ENCODE results near the gene TOM1.

DNA sequence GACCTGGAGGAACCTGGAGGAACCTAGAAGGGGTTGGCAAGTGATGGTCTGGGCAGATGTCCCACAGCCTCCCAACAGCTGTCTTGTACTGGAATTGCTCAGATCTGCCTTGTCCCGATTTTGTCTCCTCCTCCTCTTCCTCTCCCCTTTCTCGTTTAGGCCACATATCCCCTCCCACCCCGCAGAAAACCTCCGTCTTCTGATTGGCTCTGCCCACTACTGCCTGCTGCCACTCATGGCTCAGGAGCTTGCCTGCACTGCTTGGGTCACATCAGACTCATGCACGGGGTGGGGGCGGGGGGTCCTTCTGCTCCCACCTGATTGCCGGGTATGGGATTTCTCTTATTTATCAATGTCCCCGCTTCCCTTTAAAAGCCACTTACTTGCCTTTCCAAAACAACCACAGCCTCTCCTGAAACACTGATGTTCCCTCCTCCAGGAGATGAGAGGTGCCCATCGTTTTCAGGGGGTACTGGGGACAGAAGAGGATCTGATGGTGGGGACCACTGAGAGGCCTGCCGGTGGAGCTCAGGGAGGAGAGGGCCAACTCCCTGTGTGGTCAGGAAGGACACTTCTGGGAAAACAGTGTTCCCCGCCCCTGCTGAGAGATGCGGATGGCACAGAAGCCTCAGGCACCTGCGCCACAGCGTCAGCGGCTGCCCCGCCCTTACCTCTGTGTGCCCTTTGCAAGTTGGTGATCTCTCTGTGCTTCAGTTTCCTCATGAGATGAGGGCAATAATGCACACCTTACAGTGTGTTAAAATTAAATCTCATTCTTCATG is 14.7 kb downstream of the TOM1 start:
- TF ChIP-seq, protein P1, sequence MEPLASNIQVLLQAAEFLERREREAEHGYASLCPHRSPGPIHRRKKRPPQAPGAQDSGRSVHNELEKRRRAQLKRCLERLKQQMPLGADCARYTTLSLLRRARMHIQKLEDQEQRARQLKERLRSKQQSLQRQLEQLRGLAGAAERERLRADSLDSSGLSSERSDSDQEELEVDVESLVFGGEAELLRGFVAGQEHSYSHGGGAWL (CRISPR knock-in tag; IDR thresholded peaks at IDR 0.05): no peak
- no peak for TF ChIP-seq TARDBP (CRISPR knock-in tag; IDR thresholded peaks at IDR 0.05)
- TF ChIP-seq, protein P2, sequence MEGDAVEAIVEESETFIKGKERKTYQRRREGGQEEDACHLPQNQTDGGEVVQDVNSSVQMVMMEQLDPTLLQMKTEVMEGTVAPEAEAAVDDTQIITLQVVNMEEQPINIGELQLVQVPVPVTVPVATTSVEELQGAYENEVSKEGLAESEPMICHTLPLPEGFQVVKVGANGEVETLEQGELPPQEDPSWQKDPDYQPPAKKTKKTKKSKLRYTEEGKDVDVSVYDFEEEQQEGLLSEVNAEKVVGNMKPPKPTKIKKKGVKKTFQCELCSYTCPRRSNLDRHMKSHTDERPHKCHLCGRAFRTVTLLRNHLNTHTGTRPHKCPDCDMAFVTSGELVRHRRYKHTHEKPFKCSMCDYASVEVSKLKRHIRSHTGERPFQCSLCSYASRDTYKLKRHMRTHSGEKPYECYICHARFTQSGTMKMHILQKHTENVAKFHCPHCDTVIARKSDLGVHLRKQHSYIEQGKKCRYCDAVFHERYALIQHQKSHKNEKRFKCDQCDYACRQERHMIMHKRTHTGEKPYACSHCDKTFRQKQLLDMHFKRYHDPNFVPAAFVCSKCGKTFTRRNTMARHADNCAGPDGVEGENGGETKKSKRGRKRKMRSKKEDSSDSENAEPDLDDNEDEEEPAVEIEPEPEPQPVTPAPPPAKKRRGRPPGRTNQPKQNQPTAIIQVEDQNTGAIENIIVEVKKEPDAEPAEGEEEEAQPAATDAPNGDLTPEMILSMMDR (CRISPR knock-in tag; IDR thresholded peaks at IDR 0.05): no peak
- TF ChIP-seq SMAD1 (CRISPR knock-in tag; IDR thresholded peaks at IDR 0.05; ENCODE audit: borderline replicate concordance, low read depth): no peak
- TF ChIP-seq SALL2 (CRISPR knock-in tag; IDR thresholded peaks at IDR 0.05): no peak
- no peak for TF ChIP-seq ZNF724P (CRISPR knock-in tag; IDR thresholded peaks at IDR 0.05; ENCODE audit: borderline replicate concordance)
- no peak for TF ChIP-seq ESRRA (CRISPR knock-in tag; IDR thresholded peaks at IDR 0.05; ENCODE audit: low read depth)
- no peak for TF ChIP-seq EZH2 (conservative IDR thresholded peaks at IDR 0.05; ENCODE audit: low read depth, low read length)
- TF ChIP-seq, protein P3, sequence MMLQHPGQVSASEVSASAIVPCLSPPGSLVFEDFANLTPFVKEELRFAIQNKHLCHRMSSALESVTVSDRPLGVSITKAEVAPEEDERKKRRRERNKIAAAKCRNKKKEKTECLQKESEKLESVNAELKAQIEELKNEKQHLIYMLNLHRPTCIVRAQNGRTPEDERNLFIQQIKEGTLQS (CRISPR knock-in tag; IDR thresholded peaks at IDR 0.05): no peak
- TF ChIP-seq NCOR1 (IDR thresholded peaks at IDR 0.05; ENCODE audit: borderline replicate concordance, low read length): no peak
